Lower leg skin (tissue), 4 donors: Measurements from ENCODE around the gene TLR4. TPM values are rescaled to one million over a fixed set of nuclear protein-coding genes. Genes with fewer than 3 reads are reported as not detected.

Source experiments
- DNase-seq, 2 donors: peaks; one replicate each; pipeline ENCODE4 v3.0.0-alpha.2; 2019; ENCODE audit warnings: low spot score in 2 of 2
- H3K4me3 ChIP-seq: fragments of 200-600 bp; sonication (generic); 2 replicates; pipeline ENCODE4 v1.5.1; 2017; ENCODE audit warnings: mild to moderate bottlenecking, low read depth; ENCODE audit not compliant: poor library complexity, severe bottlenecking
- POLR2A ChIP-seq, 2 donors: fragments of 450-650 bp; IDR thresholded peaks; one replicate each; pipeline ENCODE4 v1.6.1; 2016 to 2017; ENCODE audit warnings: antibody characterized with exemption in 2 of 2, mild to moderate bottlenecking in 1 of 2, moderate library complexity in 1 of 2
- WGBS, 2 donors: methylation state at CpG; one replicate each; pipeline ENCODE4 v1.1.5; 2018; 5-methylcytosine and 5-hydroxymethylcytosine counted together
- intact Hi-C: fragments of 100-400 bp; cut with DNase I; formaldehyde crosslinking; loops from one replicate; pipeline ENCODE4 v1.15.0; 2023; ENCODE audit warnings: low total_unique reads
- total RNA-seq, 4 donors: library from RNA; depleted of rRNA; stranded (reverse); fragments of >200 nt; gene quantifications; one replicate each; pipeline ENCODE4 v1.1.0, GENCODE V29; 2016
- TF ChIP-seq, protein P1 (sequence below), 3 donors: fragments of 450-650 bp; IDR thresholded peaks; one replicate each; pipeline ENCODE4 v1.5.1; 2016; ENCODE audit warnings: antibody characterized with exemption in 3 of 3, mild to moderate bottlenecking in 3 of 3, moderate library complexity in 2 of 3

Gene TLR4
- total RNA-seq, 4 donors from 2014 or later: 3.9 to 11.3 (median 5.3) TPM

DNA sequence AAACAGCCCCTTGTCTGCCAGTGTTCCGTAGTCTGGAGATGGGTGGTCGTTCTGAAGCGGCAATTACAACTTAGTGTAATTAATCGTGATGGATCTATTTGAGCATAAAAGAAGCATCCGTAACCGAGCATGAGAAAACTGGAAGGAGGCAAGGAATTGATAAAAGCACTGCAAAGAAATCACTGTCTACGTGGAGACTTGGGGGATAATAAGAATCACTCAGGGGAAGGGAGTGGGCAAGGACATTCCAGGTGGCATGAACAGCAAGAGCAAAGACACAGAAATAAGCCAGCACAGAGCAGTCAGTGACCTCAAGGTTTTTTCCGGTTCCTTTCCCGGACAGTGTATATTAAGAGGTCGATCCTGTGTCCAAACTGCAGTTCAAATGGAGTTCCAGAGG is 35.0 kb downstream of the TLR4 start:
- intact Hi-C loops: no loop called here
- TF ChIP-seq, protein P1, sequence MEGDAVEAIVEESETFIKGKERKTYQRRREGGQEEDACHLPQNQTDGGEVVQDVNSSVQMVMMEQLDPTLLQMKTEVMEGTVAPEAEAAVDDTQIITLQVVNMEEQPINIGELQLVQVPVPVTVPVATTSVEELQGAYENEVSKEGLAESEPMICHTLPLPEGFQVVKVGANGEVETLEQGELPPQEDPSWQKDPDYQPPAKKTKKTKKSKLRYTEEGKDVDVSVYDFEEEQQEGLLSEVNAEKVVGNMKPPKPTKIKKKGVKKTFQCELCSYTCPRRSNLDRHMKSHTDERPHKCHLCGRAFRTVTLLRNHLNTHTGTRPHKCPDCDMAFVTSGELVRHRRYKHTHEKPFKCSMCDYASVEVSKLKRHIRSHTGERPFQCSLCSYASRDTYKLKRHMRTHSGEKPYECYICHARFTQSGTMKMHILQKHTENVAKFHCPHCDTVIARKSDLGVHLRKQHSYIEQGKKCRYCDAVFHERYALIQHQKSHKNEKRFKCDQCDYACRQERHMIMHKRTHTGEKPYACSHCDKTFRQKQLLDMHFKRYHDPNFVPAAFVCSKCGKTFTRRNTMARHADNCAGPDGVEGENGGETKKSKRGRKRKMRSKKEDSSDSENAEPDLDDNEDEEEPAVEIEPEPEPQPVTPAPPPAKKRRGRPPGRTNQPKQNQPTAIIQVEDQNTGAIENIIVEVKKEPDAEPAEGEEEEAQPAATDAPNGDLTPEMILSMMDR (IDR thresholded peaks at IDR 0.05): no peak
- TF ChIP-seq POLR2A (IDR thresholded peaks at IDR 0.05): no peak
- DNase-seq: no peak
- 81 to 89% methylated on average over 10 of the region's 10 CpGs for WGBS, 2 donors
- no peak overlapping the region for H3K4me3 ChIP-seq

DNA sequence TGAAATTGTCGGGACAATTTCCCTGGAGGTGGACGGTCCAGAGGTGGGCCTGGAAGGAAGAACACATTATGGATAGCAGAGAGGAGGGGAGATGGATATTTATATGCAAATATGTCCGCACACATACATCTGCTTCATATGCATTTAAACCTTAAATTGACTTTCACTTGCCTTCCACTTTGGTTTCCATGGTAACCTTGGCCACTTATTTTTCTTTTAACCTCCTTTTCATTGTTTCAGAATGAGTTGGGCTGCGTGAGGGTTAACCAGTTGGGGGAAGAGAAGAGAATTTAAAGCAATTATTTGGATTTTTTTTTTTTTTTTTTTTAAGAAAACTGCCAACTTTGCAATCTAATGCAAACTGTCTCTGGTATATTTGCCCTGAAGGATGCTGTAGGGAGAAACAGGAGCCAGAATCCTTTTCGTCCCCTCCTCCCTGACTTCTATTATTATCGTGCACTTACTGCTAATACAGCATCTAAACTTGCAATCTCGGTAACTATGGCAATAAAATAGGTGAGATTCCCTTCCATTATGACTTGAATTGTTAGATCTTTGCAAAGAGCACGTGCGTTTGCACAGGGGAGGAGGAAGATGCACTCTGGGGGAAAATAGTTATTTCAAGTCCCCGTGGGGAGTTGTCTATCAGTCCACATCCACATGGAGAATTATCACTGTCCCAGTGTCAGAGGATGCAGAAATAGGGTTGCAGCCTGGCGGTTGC is 35.6 kb downstream of the TLR4 start:
- intact Hi-C loops: no loop called here
- no peak for TF ChIP-seq POLR2A (IDR thresholded peaks at IDR 0.05)
- TF ChIP-seq, protein P1 (IDR thresholded peaks at IDR 0.05): no peak
- whole genome bisulfite sequencing, 2 donors: 77 to 79% methylated on average over 11 of the region's 11 CpGs
- no peak overlapping the region for H3K4me3 ChIP-seq
- DNase-seq: no peak

DNA sequence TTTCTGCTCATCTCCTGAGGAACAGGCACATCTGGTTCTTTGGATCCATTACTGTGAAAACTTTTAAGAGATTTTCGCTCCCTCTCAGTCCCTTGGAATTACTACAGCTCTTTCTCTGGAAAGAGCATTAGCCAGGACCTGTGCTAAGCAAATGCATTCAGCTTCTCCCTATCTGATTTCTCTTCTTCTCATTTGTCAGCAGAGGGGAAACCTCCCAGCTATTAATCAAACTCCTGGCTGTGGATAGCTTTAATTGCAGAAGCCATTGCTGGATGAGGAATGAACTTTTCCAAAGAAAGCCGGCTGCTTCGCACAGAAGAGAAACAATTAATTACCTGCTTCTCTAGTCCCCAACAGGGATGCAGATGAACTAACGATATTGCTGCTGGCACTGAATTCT is 37.9 kb downstream of the TLR4 start:
- H3K4me3 ChIP-seq: no peak overlapping the region
- 37 to 48% methylated on average over 4 of the region's 4 CpGs for WGBS, 2 donors
- TF ChIP-seq POLR2A (IDR thresholded peaks at IDR 0.05): no peak
- TF ChIP-seq, protein P1 (IDR thresholded peaks at IDR 0.05): no peak
- no peak for DNase-seq
- intact Hi-C loops: no loop called here

DNA sequence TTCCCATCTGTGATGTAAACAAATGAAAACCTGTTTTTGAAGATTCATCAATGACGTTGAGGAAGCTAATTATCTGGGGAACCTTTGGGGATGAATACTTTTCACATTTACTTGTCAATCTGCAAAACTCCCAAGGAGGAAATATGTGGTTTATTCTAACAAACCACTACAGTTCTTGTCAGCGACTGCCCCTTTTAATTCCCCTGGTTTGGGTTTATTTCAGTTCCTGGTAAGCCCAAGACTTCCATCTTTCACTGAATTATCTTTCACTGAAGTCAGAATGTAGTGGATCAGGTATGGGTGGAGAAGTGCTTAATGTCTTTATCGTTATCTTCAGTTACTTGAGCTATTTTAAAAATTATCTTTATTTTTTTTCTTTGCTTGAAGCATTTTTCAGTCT is 40.2 kb downstream of the TLR4 start:
- TF ChIP-seq, protein P1 (IDR thresholded peaks at IDR 0.05): no peak
- TF ChIP-seq POLR2A (IDR thresholded peaks at IDR 0.05): no peak
- H3K4me3 ChIP-seq: no peak overlapping the region
- WGBS, 2 donors: 50 to 60% methylated on average over 3 of the region's 3 CpGs
- intact Hi-C loops: no loop called here
- DNase-seq: no peak

DNA sequence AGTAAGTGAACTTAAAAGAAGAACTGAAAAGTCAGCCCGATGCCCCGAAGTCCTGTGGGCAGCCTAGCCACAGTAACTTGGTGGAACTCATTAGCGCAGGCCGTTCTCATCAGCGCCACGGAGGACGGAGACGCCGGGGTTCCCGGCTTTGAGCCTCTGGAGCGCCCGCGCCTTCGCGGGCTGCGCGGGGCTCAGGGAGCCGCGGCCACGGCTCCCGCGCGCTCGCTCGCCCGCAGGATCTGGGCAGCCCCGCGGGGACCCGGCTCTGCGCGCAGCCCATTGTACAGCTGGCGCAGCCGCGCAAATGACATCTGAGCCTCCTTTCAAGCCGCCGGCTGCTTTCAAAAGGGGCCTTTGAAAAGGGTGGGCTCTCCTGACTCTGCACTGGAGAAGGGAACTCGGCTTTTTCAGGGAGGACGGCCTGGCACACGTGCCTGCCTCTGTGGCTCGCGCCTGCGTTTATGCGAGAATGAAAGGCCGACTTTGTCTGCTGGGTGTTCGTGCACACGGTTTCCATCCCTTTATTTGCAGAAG is 40.7 kb downstream of the TLR4 start:
- no peak overlapping the region for H3K4me3 ChIP-seq
- 4 to 6% methylated on average over 23 to 35 of the region's 46 CpGs for WGBS, 2 donors
- intact Hi-C loops: no loop called here
- DNase-seq: peak in 1 of 2 donors; percentile 85
- TF ChIP-seq, protein P1 (IDR thresholded peaks at IDR 0.05): no peak
- no peak for TF ChIP-seq POLR2A (IDR thresholded peaks at IDR 0.05)
